GM12878 (cell line): Measurements from ENCODE around the gene NUDT1. TPM values are rescaled to one million over a fixed set of nuclear protein-coding genes. Genes with fewer than 3 reads are reported as not detected.

Experiments used
- ATAC-seq: fragments of 200-7000 bp; cut with Tn5 transposase; 3 replicates; pipeline ENCODE4 v1.9.1; 2020; ENCODE audit warnings: mild to moderate bottlenecking, moderate library complexity
- BruUV-seq: library from RNA; stranded (reverse); fragments of 400-500 nt; replicated peaks from 2 replicates; lab custom pipeline; 2021; lab: Mats Ljungman, UMichigan
- CTCF ChIA-PET: fragments of 300-600 bp; sonication (Branson Sonifier 250); formaldehyde crosslinking; extraction: SDS; loops from one replicate; lab custom pipeline; 2021; ENCODE audit warnings: inconsistent platforms; lab: Yijun Ruan, JAX
- POLR2A ChIA-PET: fragments of 350-600 bp; formaldehyde crosslinking; extraction: SDS; loops from one replicate; lab custom pipeline; 2021; ENCODE audit warnings: inconsistent platforms; lab: Charles Lee
- RAD21 ChIA-PET: fragments of 300-600 bp; sonication (Branson Sonifier 250); formaldehyde crosslinking; loops from one replicate; lab custom pipeline; 2023; ENCODE audit warnings: antibody characterized with exemption; ENCODE audit not compliant: unreplicated experiment; lab: Charles Lee
- SMC1A ChIA-PET: fragments of 300-600 bp; sonication (Branson Sonifier 250); formaldehyde crosslinking; loops from one replicate; lab custom pipeline; 2023; ENCODE audit not compliant: unreplicated experiment, uncharacterized antibody; lab: Charles Lee
- DNase-seq: peaks from one replicate; pipeline ENCODE4 v3.0.0-alpha.2; 2011; ENCODE audit warnings: low read depth, low spot score
- FAIRE-seq: peaks from 3 replicates; lab custom pipeline; 2011; peaks lifted over from hg19 to GRCh38; lab: Jason Lieb, UNC
- H2AFZ ChIP-seq: 2 replicates; pipeline ENCODE4 v1.6.0; 2011; ENCODE audit warnings: low read depth, low read length, control low read depth; ENCODE audit not compliant: control insufficient read depth
- H3K27ac ChIP-seq: 2 replicates; pipeline ENCODE4 v1.5.1; 2011; ENCODE audit warnings: control low read depth; ENCODE audit not compliant: control insufficient read depth, insufficient read depth
- H3K27me3 ChIP-seq, 2 experiments: replicated peaks in 1 of 2; 2 replicates each; pipeline versions ENCODE4 v1.6.0 to v1.6.1; 2011; ENCODE audit warnings: low read length in 1 of 2; ENCODE audit not compliant: control insufficient read depth in 2 of 2, insufficient read depth in 2 of 2
- H3K36me3 ChIP-seq, 2 experiments: 2 replicates each; pipeline ENCODE4 v1.5.1; 2011; ENCODE audit warnings: low read length in 1 of 2; ENCODE audit not compliant: control insufficient read depth in 2 of 2, insufficient read depth in 2 of 2
- H3K4me1 ChIP-seq: 2 replicates; pipeline ENCODE4 v1.6.1; 2011; ENCODE audit warnings: mild to moderate bottlenecking, low read length, moderate library complexity, mixed read lengths; ENCODE audit not compliant: control insufficient read depth, insufficient read depth
- H3K4me2 ChIP-seq: 2 replicates; pipeline ENCODE4 v1.6.0; 2011; ENCODE audit warnings: control low read depth; ENCODE audit not compliant: control insufficient read depth, insufficient read depth
- H3K4me3 ChIP-seq: fragments of 200-600 bp; sonication (generic); 2 replicates; pipeline ENCODE4 v1.5.1; 2016
- H3K79me2 ChIP-seq: 2 replicates; pipeline ENCODE4 v1.6.0; 2011; ENCODE audit warnings: low read length; ENCODE audit not compliant: control insufficient read depth, insufficient read depth
- H3K9ac ChIP-seq: 2 replicates; pipeline ENCODE4 v1.8.0; 2011; ENCODE audit warnings: low read length, control low read depth, mixed read lengths; ENCODE audit not compliant: control insufficient read depth, insufficient read depth
- H3K9me3 ChIP-seq: replicated peaks from 3 replicates; pipeline ENCODE4 v1.5.1; 2011; ENCODE audit warnings: mild to moderate bottlenecking, low read length; ENCODE audit not compliant: control insufficient read depth, insufficient read depth
- H4K20me1 ChIP-seq: 2 replicates; pipeline ENCODE4 v1.6.0; 2011; ENCODE audit not compliant: control insufficient read depth, insufficient read depth
- MAX ChIP-seq: IDR thresholded peaks from 2 replicates; pipeline ENCODE4 v1.6.1; 2012; ENCODE audit warnings: low read depth, low read length, improper control_type of control experiment
- PAX5 ChIP-seq: IDR thresholded peaks from 2 replicates; pipeline ENCODE4 v1.6.1; 2011; ENCODE audit warnings: low read depth, low read length, borderline replicate concordance
- WGBS: methylation state at CpG from one replicate; pipeline ENCODE4 v1.1.6; 2016; ENCODE audit warnings: low lambda C conversion rate; ENCODE audit not compliant: insufficient replicate concordance, insufficient coverage; ENCODE audit errors: missing lambda C conversion rate; 5-methylcytosine and 5-hydroxymethylcytosine counted together
- in situ Hi-C: fragments of 300-500 bp; cut with MboI; formaldehyde crosslinking; loops from 9 replicates; pipeline ENCODE4 v1.14.3; 2018; ENCODE audit warnings: mixed read lengths
- intact Hi-C: fragments of 100-400 bp; cut with micrococcal nuclease; formaldehyde crosslinking; loops from one replicate; pipeline ENCODE4 v1.14.2; 2022; ENCODE audit not compliant: unreplicated experiment
- polyA plus RNA-seq, 11 experiments: library from polyadenylated mRNA; depleted of rRNA in 4 of 11; unstranded in 6 of 11; stranded (reverse) in 5 of 11; fragments of >200 nt; fragmentation: Nextera tagmentation in 4 of 11; fragmentation: Illumina TruSeq in 1 of 11; extraction: Ambion mirVana in 4 of 11; extraction: Trizol in 1 of 11; gene quantifications; 1 replicate in 1 of 11; 2 replicates in 10 of 11; pipeline versions ENCODE4 v1.2.1 to v1.2.3, GENCODE V29; 2011 to 2016; ENCODE audit warnings: inconsistent platforms in 2 of 11, missing spikeins in 2 of 11, low read depth in 1 of 11
- total RNA-seq, 4 experiments: library from RNA; depleted of rRNA in 3 of 4; stranded (reverse); fragments of >200 nt in 3 of 4; fragmentation: Illumina TruSeq in 1 of 4; extraction: Trizol in 1 of 4; gene quantifications; 2 replicates each; pipeline versions ENCODE4 v1.2.1 to v1.2.3, GENCODE V29; 2013 to 2021

NUDT1 gene
- total and polyA plus RNA-seq, 10 of the 15 experiments (the other 5 are each of a cell fraction or from before 2014, with no cell fraction given) = 7.7 to 122 (median 59.2) TPM

DNA sequence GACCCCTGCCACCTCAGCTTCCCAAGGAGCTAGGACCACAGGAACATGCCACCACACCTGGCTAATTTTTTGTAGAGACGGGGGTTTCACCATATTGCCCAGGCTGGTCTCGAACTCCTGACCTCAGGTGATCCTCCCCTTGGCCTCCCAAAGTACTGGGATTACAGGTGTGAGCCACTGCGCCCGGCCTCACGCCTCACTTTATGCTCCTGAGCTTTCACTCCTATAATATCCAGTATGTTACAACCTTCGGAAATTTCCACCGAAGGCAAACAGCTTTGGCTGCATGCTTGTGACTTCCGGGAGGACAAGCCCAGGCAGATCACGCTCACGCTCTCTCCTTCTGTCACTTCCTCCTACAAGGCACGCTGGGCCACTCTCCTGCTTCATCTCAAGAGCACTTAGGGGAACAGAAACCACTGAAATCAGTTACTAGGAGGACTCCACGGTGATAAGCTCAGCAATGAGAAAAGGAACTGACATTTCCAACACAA, 4.9 kb upstream of the NUDT1 start (continued):
- peak; percentile 94 for TF ChIP-seq PAX5
- TF ChIP-seq, all 136 proteins: peak for 69

GRCh38 chr7:2239242-2239641, 2.8 kb upstream of the NUDT1 start:
- Histone ChIP-seq H3K27ac (no peak overlapping the region), H3K9ac (no peak overlapping the region), H3K4me1 (peaks cover 44% of the 10 kb centered on the region), H3K27me3 (no peaks in the 10 kb centered on the region), H3K4me2 (peak overlapping the region; percentile 44), H3K4me3 (no peak overlapping the region)
- ChIA-PET CTCF (interaction anchor here (1.2 kb wide), 1 partner anchor 23 kb away, joined by 4 read pairs; no protein-coding TSS in a partner anchor), RAD21 (no interaction called here), POLR2A (interaction anchor here (0.8 to 1.3 kb wide), 2 partner anchors 68 to 71 kb away, joined by 3 to 9 read pairs; no protein-coding TSS in a partner anchor)
- ATAC-seq (no peak), FAIRE-seq (no peak)
- intact Hi-C loops = no loop called here
- no peak for TF ChIP-seq MAX
- TF ChIP-seq, all 136 proteins: peak for 0
- in situ Hi-C loops = no loop called here
- Histone ChIP-seq H3K9me3 (no peaks in the 10 kb centered on the region; the same call in 2 of the 3 replicates), H4K20me1 (no peaks in the 10 kb centered on the region), H2AFZ (no peak overlapping the region), H3K79me2 (peaks cover 42% of the 10 kb centered on the region), H3K36me3 (peaks cover 9 to 24% of the 10 kb centered on the region in 2 experiments)
- BruUV-seq = no TSS peak
- no peak for DNase-seq
- SMC1A ChIA-PET = interaction anchor here (1.2 kb wide), 1 partner anchor 9 kb away, joined by 4 read pairs; no protein-coding TSS in a partner anchor
- WGBS = 94% methylated on average over 16 of the region's 17 CpGs
